Endothelial cell of umbilical vein (primary cell): Measurements from ENCODE around the gene SELE. TPM values are rescaled to one million over a fixed set of nuclear protein-coding genes. Genes with fewer than 3 reads are reported as not detected.

ENCODE experiments used
- BruUV-seq: library from RNA; stranded (reverse); fragments of 400-500 nt; replicated peaks from 2 replicates; lab custom pipeline; 2021; lab: Mats Ljungman, UMichigan
- CTCF ChIA-PET: fragments of 300-600, 350-600 bp; sonication (Branson Sonifier 250); formaldehyde crosslinking; loops from one replicate; lab custom pipeline; 2021; ENCODE audit warnings: antibody characterized with exemption, inconsistent platforms; lab: Charles Lee
- POLR2A ChIA-PET: fragments of 300-600, 350-600 bp; sonication (Branson Sonifier 250); formaldehyde crosslinking; loops from one replicate; lab custom pipeline; 2021; ENCODE audit warnings: antibody characterized with exemption, inconsistent platforms; lab: Charles Lee
- DNase-seq: peaks from one replicate; pipeline ENCODE4 v3.0.0-alpha.2; 2011; ENCODE audit warnings: low read depth, low spot score
- FAIRE-seq: peaks from 2 replicates; lab custom pipeline; 2011; peaks lifted over from hg19 to GRCh38; lab: Jason Lieb, UNC
- H2AFZ ChIP-seq: 2 replicates; pipeline ENCODE4 v1.6.0; 2012; ENCODE audit warnings: low read depth, low read length, control low read depth, inconsistent platforms
- H3K27ac ChIP-seq: 2 replicates; pipeline ENCODE4 v1.5.1; 2011; ENCODE audit warnings: low read depth, mild to moderate bottlenecking, control low read depth, low read length, moderate library complexity; ENCODE audit not compliant: insufficient read depth
- H3K27me3 ChIP-seq, 2 experiments: 2 replicates each; pipeline versions ENCODE4 v1.6.0 to v1.6.1; 2011; ENCODE audit warnings: low read length in 2 of 2, mixed read lengths in 1 of 2; ENCODE audit not compliant: control insufficient read depth in 2 of 2, insufficient read depth in 2 of 2
- H3K36me3 ChIP-seq, 2 experiments: 2 replicates in 1 of 2; 3 replicates in 1 of 2; pipeline ENCODE4 v1.5.1; 2011; ENCODE audit warnings: low read length in 2 of 2, mild to moderate bottlenecking in 1 of 2, moderate library complexity in 1 of 2; ENCODE audit not compliant: control insufficient read depth in 2 of 2, insufficient read depth in 2 of 2; ENCODE audit errors: extremely low read depth in 1 of 2
- H3K4me1 ChIP-seq: 3 replicates; pipeline ENCODE4 v1.5.1; 2011; ENCODE audit warnings: mild to moderate bottlenecking, low read length; ENCODE audit not compliant: control insufficient read depth, insufficient read depth; ENCODE audit errors: extremely low read depth
- H3K4me2 ChIP-seq: 2 replicates; pipeline ENCODE4 v1.6.1; 2011; ENCODE audit warnings: low read length, control low read depth, mixed read lengths; ENCODE audit not compliant: insufficient read depth
- H3K4me3 ChIP-seq, 3 experiments: fragments of 200-600 bp in 1 of 3; sonication (generic), shearing (Covaris generic) in 1 of 3; replicated peaks in 1 of 3; 2 replicates each; pipeline ENCODE4 v1.5.1; 2011 to 2016; ENCODE audit warnings: control low read depth in 3 of 3, low read length in 3 of 3, mild to moderate bottlenecking in 2 of 3, inconsistent platforms in 1 of 3, low read depth in 1 of 3, moderate library complexity in 1 of 3; ENCODE audit not compliant: insufficient read depth in 1 of 3
- H3K79me2 ChIP-seq: 2 replicates; pipeline ENCODE4 v1.6.0; 2012; ENCODE audit warnings: low read length, inconsistent platforms; ENCODE audit not compliant: control insufficient read depth, insufficient read depth
- H3K9ac ChIP-seq: replicated peaks from 2 replicates; pipeline ENCODE3; 2011; ENCODE audit warnings: low read length, control low read depth; ENCODE audit not compliant: insufficient read depth; ENCODE audit errors: extremely low read depth
- H3K9me1 ChIP-seq: replicated peaks from 3 replicates; pipeline ENCODE4 v1.6.0; 2011; ENCODE audit warnings: mild to moderate bottlenecking, low read length; ENCODE audit not compliant: control insufficient read depth, insufficient read depth; ENCODE audit errors: extremely low read depth
- H3K9me3 ChIP-seq: replicated peaks from 2 replicates; pipeline ENCODE4 v1.5.1; 2012; ENCODE audit warnings: low read length, inconsistent platforms; ENCODE audit not compliant: control insufficient read depth, insufficient read depth
- H4K20me1 ChIP-seq: replicated peaks from 2 replicates; pipeline ENCODE3; 2011; ENCODE audit warnings: mild to moderate bottlenecking, low read length; ENCODE audit not compliant: control insufficient read depth, insufficient read depth; ENCODE audit errors: extremely low read depth
- EZH2 ChIP-seq: IDR thresholded peaks from 2 replicates; pipeline ENCODE4 v1.6.1; 2012; ENCODE audit warnings: borderline replicate concordance, low read depth, mild to moderate bottlenecking, moderate library complexity, low read length, inconsistent platforms; ENCODE audit not compliant: severe bottlenecking
- FOS ChIP-seq: IDR thresholded peaks from 2 replicates; pipeline ENCODE4 v1.6.1; 2011; ENCODE audit warnings: mild to moderate bottlenecking, low read length, moderate library complexity, borderline replicate concordance; ENCODE audit not compliant: insufficient read depth
- GATA2 ChIP-seq: IDR thresholded peaks from 2 replicates; pipeline ENCODE4 v1.7.0; 2011; ENCODE audit warnings: low read depth, mild to moderate bottlenecking, moderate library complexity, mixed read lengths, low read length; ENCODE audit not compliant: insufficient read length, insufficient read depth
- JUN ChIP-seq: IDR thresholded peaks from 2 replicates; pipeline ENCODE4 v1.6.1; 2011; ENCODE audit warnings: borderline replicate concordance, low read depth; ENCODE audit not compliant: insufficient read length, insufficient read depth
- MAX ChIP-seq: IDR thresholded peaks from 2 replicates; pipeline ENCODE4 v1.6.1; 2011; ENCODE audit not compliant: insufficient read depth, insufficient read length
- MYC ChIP-seq: IDR thresholded peaks from one replicate; pipeline ENCODE4 v1.6.1; 2011; ENCODE audit warnings: mild to moderate bottlenecking, low read depth, low read length
- POLR2A ChIP-seq: IDR thresholded peaks from 2 replicates; pipeline ENCODE4 v1.6.1; 2012; ENCODE audit warnings: low read depth, mild to moderate bottlenecking, control low read depth, low read length
- POLR2AphosphoS5 ChIP-seq: IDR thresholded peaks from 2 replicates; pipeline ENCODE4 v1.6.1; 2012; ENCODE audit warnings: low read depth, mild to moderate bottlenecking, control low read depth, low read length, moderate library complexity; ENCODE audit not compliant: insufficient read depth
- dilution Hi-C: fragments of 300-500 bp; cut with MboI; formaldehyde crosslinking; loops from one replicate; pipeline ENCODE4 v1.15.0; 2019; ENCODE audit warnings: low sequenced_read_pairs; ENCODE audit not compliant: extremely low pct_ligation_motif_present
- intact Hi-C: fragments of 100-400 bp; cut with micrococcal nuclease; formaldehyde crosslinking; loops from one replicate; pipeline ENCODE4 v1.10.0; 2022
- polyA plus RNA-seq, 4 experiments: library from polyadenylated mRNA; depleted of rRNA in 3 of 4; stranded (reverse) in 3 of 4; unstranded in 1 of 4; fragments of >200 nt; gene quantifications; 2 replicates each; pipeline versions ENCODE4 v1.2.1 to v1.2.3, GENCODE V29; 2011 to 2012; ENCODE audit warnings: missing spikeins in 1 of 4
- total RNA-seq: library from RNA; stranded (reverse); gene quantifications from 2 replicates; pipeline ENCODE4 v1.2.3, GENCODE V29; 2021
- TF ChIP-seq, protein P1 (sequence below), 2 donors: IDR thresholded peaks; 1 replicate in 1 of 2; 2 replicates in 1 of 2; pipeline ENCODE4 v1.5.1; 2011; ENCODE audit warnings: low read length in 2 of 2, mild to moderate bottlenecking in 2 of 2, moderate library complexity in 2 of 2, control low read depth in 1 of 2, inconsistent platforms in 1 of 2, low read depth in 1 of 2; ENCODE audit not compliant: insufficient read depth in 1 of 2; ENCODE audit errors: extremely low read depth in 1 of 2

The SELE gene
- total and polyA plus RNA-seq, 2 donors (not counting 3 experiments of a cell fraction or from before 2014, with no cell fraction given): 1.5 to 4.7 TPM

- no peaks in the 10 kb centered on the region for H3K9me3 ChIP-seq
- CTCF ChIA-PET: interaction anchor here (1.0 to 2.9 kb wide), 2 partner anchors 106 to 122 kb away, joined by 3 to 24 read pairs; partner anchors contain the start of gene F5
- no peaks in the 10 kb centered on the region for H3K36me3 ChIP-seq
- POLR2A ChIA-PET: no interaction called here
- intact Hi-C loops: no loop called here
- no peak for DNase-seq
- no peak overlapping the region for H3K9ac ChIP-seq
- H3K27me3 ChIP-seq: no peaks in the 10 kb centered on the region
- no peak overlapping the region for H2AFZ ChIP-seq
- H3K4me2 ChIP-seq: no peak overlapping the region
- no TSS peak for BruUV-seq
- TF ChIP-seq JUN (no peak), MYC (no peak)
- TF ChIP-seq, protein P1, sequence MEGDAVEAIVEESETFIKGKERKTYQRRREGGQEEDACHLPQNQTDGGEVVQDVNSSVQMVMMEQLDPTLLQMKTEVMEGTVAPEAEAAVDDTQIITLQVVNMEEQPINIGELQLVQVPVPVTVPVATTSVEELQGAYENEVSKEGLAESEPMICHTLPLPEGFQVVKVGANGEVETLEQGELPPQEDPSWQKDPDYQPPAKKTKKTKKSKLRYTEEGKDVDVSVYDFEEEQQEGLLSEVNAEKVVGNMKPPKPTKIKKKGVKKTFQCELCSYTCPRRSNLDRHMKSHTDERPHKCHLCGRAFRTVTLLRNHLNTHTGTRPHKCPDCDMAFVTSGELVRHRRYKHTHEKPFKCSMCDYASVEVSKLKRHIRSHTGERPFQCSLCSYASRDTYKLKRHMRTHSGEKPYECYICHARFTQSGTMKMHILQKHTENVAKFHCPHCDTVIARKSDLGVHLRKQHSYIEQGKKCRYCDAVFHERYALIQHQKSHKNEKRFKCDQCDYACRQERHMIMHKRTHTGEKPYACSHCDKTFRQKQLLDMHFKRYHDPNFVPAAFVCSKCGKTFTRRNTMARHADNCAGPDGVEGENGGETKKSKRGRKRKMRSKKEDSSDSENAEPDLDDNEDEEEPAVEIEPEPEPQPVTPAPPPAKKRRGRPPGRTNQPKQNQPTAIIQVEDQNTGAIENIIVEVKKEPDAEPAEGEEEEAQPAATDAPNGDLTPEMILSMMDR (IDR thresholded peaks at IDR 0.05; ENCODE audit: extremely low read depth in 1 of 2, insufficient read depth in 1 of 2, low read depth in 1 of 2, low read length in 2 of 2): no peak
- no peaks in the 10 kb centered on the region for H4K20me1 ChIP-seq
- no peaks in the 10 kb centered on the region for H3K4me1 ChIP-seq
- H3K27ac ChIP-seq: no peak overlapping the region
- H3K79me2 ChIP-seq: no peaks in the 10 kb centered on the region
- no peak for FAIRE-seq
- H3K9me1 ChIP-seq: no peaks in the 10 kb centered on the region
- H3K4me3 ChIP-seq: no peak overlapping the region
- dilution Hi-C loops: no loop called here
Observed at GRCh38 chr1:169707912-169708604, 25.8 kb downstream of the SELE start.

GRCh38 chr1:169704797-169705196 is 29.1 kb downstream of the SELE start:
- Histone ChIP-seq H3K27ac (no peak overlapping the region), H3K4me2 (no peak overlapping the region), H4K20me1 (no peaks in the 10 kb centered on the region), H3K4me3 (no peak overlapping the region), H3K79me2 (no peaks in the 10 kb centered on the region), H3K9ac (no peak overlapping the region), H3K4me1 (no peaks in the 10 kb centered on the region), H2AFZ (no peak overlapping the region), H3K9me1 (no peaks in the 10 kb centered on the region), H3K9me3 (no peaks in the 10 kb centered on the region), H3K36me3 (no peaks in the 10 kb centered on the region), H3K27me3 (no peaks in the 10 kb centered on the region)
- intact Hi-C loops: no loop called here
- CTCF ChIA-PET: interaction anchor here (0.8 to 1.0 kb wide), 2 partner anchors 105 to 152 kb away, joined by 3 to 4 read pairs; no protein-coding TSS in a partner anchor
- no peak for FAIRE-seq
- DNase-seq: no peak
- POLR2A ChIA-PET: no interaction called here
- dilution Hi-C loops: no loop called here
- no peak for TF ChIP-seq JUN
- no peak for TF ChIP-seq EZH2
- no peak for TF ChIP-seq POLR2AphosphoS5
- TF ChIP-seq, protein P1 (IDR thresholded peaks at IDR 0.05; ENCODE audit: extremely low read depth in 1 of 2, insufficient read depth in 1 of 2, low read depth in 1 of 2, low read length in 2 of 2): no peak
- TF ChIP-seq MYC: no peak
- no peak for TF ChIP-seq GATA2
- TF ChIP-seq MAX: no peak
- no peak for TF ChIP-seq FOS
- TF ChIP-seq POLR2A: no peak
- BruUV-seq: no TSS peak
